AG10803 (cell line): ENCODE results near the gene ALOX15.

ENCODE experiments used
- DNase-seq: peaks from one replicate; pipeline ENCODE4 v3.0.0; 2010; ENCODE audit warnings: low read depth
- H3K4me3 ChIP-seq: 2 replicates; pipeline ENCODE4 v1.5.1; 2011; ENCODE audit warnings: mild to moderate bottlenecking, low read length, control low read depth
- CTCF ChIP-seq: conservative IDR thresholded peaks from 2 replicates; pipeline ENCODE4 v1.5.1; 2011; ENCODE audit warnings: mild to moderate bottlenecking, low read length, control low read depth, inconsistent platforms

ALOX15 gene

GRCh38 chr17:4604111-4604644 is 37.3 kb downstream of the ALOX15 start:
- DNase-seq = peak; percentile 34
- H3K4me3 ChIP-seq = no peak overlapping the region
- TF ChIP-seq CTCF = no peak

DNA sequence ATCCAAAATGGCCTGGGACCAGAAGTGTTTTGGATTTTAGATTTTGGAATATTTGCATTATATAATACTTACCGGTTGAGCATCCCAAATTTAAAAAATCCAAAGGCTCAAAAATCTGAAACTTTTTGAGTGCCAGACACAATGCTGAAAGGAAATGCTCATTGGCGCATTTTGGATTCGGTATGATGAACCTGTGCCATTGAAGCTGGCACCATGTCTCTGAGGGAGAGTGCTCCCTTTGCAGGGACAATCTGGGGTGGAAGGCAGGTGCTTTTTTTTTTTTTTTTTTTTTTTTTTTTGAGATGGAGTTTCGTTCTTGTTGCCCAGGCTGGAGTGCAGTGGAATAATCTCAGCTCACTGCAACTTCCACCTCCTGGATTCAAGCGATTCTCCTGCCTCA is 39.4 kb downstream of the ALOX15 start:
- no peak overlapping the region for H3K4me3 ChIP-seq
- DNase-seq = no peak
- TF ChIP-seq CTCF = no peak

- H3K4me3 ChIP-seq = no peak overlapping the region
- DNase-seq = no peak
- no peak for TF ChIP-seq CTCF
Measured at GRCh38 chr17:4601326-4601725, 40.2 kb downstream of the ALOX15 start.

DNA sequence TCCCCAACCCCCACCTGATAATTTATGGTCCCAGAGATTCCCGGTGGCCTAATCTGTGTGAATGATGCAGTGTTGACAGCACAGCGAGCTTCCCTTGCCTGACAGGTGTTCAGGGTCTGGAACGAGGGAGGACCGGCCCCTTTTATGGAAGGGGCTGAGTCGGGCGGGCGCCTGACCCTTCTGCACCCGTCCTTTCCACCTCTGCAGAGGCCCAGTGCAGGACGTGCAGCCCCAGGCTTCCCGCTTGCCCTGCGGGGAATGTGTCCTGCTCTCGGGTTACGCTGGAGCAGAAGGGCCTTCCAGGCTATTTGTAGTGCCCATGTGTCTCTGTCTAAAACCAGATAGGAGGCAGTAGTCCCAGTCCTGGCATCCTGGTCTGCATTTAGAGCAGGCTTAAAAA is 40.9 kb downstream of the ALOX15 start:
- TF ChIP-seq CTCF = no peak
- H3K4me3 ChIP-seq = no peak overlapping the region
- DNase-seq = no peak

GRCh38 chr17:4599505-4600281 is 41.8 kb downstream of the ALOX15 start:
- H3K4me3 ChIP-seq = no peak overlapping the region
- DNase-seq = no peak
- no peak for TF ChIP-seq CTCF

DNA sequence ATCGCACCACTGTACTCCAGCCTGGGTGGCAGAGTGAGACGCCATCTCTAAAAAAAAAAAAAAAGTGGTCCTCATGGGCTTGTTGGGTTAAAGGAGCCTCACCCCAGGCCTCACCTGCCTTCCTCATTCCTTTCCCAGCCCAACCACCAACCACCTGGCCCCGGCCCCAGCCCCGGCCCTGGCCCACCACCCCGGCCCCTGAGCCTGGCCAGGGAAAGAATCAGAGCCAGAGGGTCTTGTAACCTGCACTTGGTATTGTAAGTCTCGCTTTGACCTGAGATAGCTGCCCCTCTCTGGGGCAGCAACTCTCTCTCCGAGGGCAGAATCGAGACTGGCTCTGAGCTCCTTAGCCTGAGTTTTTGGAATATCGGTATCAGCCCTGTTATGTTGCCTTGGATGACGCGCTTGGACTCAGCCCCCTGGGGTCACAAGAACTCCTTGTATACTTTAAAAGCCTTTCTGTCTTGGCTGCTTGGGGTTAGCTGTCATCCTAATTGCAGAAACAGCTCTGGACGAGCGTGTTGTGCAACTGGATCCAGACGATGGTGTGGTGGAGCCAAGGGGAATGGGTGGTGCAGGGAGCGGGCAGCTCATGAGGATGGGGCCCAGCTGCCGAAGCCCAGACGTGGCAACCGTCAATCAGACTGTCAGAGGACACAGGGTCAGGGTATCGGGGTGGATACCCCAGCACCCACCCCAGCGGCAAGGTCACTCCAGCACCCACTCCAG is 42.5 kb downstream of the ALOX15 start:
- no peak overlapping the region for H3K4me3 ChIP-seq
- peak; percentile 12 for DNase-seq
- TF ChIP-seq CTCF = no peak
